Measurements from ENCODE around the gene GGTLC2. TPM values are rescaled to one million over a fixed set of nuclear protein-coding genes. Genes with fewer than 3 reads are reported as not detected.

GGTLC2 gene
- total RNA-seq, 3 donors from 2014 or later (not counting 1 experiment from before 2014, with no cell fraction given): not detected

DNA sequence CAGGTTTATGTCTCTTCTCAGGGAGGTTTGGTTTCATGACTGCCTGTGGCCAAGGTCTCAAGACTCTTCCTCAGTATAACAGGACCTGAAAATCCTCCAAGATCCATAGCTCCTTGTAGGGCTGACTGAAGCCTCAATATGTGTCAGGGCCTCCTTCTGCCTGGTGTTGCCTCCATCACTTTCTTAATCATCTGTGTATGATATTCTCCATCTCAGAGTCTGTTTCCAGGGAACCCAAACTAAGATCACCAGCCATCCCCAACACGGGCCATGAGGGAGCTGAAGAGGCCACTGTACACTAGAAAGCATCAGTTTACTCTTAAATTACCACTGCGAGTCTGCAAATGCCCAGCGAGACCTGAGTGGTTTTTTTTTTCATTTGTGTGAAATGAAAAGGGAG is 17.7 kb downstream of the GGTLC2 start:
- Mint-ChIP-seq H3K27ac (no peak overlapping the region), H3K27me3 (ENCODE audit: low read depth in 2 of 2) (peaks cover 3 to 7% of the 10 kb centered on the region in 2 donors), H3K36me3 (no peaks in the 10 kb centered on the region), H3K9me3 (no peaks in the 10 kb centered on the region), H3K4me1 (peaks cover 0 to 6% of the 10 kb centered on the region in 2 donors), H3K4me3 (no peak overlapping the region)
- ATAC-seq (no peak), DNase-seq (no peak)
- WGBS (ENCODE audit: insufficient coverage): 88% methylated on average over 1 of the region's 3 CpGs
- Histone ChIP-seq H3K27ac (ENCODE audit: low read length) (no peak overlapping the region), H3K4me3 (ENCODE audit: low read length) (no peak overlapping the region), H3K27me3 (ENCODE audit: control insufficient read depth, insufficient read depth, low read length) (no peaks in the 10 kb centered on the region), H3K9me3 (ENCODE audit: control insufficient read depth, insufficient read depth, low read length) (no peaks in the 10 kb centered on the region), H3K36me3 (ENCODE audit: control insufficient read depth, insufficient read depth, low read length) (no peaks in the 10 kb centered on the region), H3K4me1 (ENCODE audit: control insufficient read depth, insufficient read depth, low read length) (no peaks in the 10 kb centered on the region)
- intact Hi-C loops (cut with micrococcal nuclease): no loop called here
- TF ChIP-seq, protein P1, sequence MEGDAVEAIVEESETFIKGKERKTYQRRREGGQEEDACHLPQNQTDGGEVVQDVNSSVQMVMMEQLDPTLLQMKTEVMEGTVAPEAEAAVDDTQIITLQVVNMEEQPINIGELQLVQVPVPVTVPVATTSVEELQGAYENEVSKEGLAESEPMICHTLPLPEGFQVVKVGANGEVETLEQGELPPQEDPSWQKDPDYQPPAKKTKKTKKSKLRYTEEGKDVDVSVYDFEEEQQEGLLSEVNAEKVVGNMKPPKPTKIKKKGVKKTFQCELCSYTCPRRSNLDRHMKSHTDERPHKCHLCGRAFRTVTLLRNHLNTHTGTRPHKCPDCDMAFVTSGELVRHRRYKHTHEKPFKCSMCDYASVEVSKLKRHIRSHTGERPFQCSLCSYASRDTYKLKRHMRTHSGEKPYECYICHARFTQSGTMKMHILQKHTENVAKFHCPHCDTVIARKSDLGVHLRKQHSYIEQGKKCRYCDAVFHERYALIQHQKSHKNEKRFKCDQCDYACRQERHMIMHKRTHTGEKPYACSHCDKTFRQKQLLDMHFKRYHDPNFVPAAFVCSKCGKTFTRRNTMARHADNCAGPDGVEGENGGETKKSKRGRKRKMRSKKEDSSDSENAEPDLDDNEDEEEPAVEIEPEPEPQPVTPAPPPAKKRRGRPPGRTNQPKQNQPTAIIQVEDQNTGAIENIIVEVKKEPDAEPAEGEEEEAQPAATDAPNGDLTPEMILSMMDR (IDR thresholded peaks at IDR 0.05): no peak

DNA sequence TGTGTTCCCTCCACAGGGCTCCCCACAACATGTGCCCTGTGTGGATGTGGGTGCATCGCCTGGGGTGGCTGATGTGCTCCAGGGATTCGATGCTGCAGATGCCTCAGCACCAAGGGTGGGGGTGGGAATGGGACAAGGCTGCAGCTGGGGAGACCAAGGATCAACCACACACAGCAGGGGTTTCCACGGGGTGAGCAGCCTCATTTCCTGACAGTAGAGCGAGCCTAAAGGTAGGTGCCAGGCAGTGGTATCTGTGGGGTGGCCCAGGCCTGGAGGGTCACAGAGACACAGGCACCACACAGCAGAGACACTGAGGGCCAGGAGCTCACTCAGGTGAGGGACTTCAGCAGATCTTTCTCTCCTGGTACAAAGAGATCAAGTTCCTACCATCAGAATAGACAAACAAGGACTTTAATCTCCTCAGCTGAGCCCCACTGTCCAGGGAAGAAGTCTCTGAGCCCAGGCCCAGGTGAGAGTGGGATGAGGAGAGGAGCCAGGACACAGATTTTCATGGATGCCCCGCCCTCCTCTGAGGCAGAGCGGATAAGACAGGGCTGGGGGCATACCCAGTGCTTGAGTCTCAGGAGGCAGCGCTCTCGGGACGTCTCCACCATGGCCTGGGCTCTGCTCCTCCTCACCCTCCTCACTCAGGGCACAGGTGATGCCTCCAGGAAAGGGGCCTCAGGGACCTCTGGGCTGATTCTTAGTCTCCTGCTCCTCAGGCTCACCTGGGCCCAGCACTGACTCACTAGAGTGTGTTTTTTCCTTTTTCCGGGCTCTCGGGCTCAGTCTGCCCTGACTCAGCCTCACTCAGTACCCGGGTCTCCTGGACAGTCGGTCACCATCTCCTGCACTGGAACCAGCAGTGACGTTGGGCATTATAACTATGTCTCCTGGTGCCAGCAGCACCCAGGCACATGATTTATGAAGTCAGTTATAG is 19.7 kb downstream of the GGTLC2 start:
- Mint-ChIP-seq H3K4me1 (peaks cover 0 to 6% of the 10 kb centered on the region in 2 donors), H3K36me3 (no peaks in the 10 kb centered on the region), H3K27ac (no peak overlapping the region), H3K4me3 (no peak overlapping the region), H3K27me3 (ENCODE audit: low read depth in 2 of 2) (peaks cover 0 to 7% of the 10 kb centered on the region in 2 donors), H3K9me3 (no peaks in the 10 kb centered on the region)
- intact Hi-C loops (cut with micrococcal nuclease): no loop called here
- Histone ChIP-seq H3K9me3 (ENCODE audit: control insufficient read depth, insufficient read depth, low read length) (no peaks in the 10 kb centered on the region), H3K27ac (ENCODE audit: low read length) (no peak overlapping the region), H3K4me1 (ENCODE audit: control insufficient read depth, insufficient read depth, low read length) (peaks cover 11% of the 10 kb centered on the region), H3K36me3 (ENCODE audit: control insufficient read depth, insufficient read depth, low read length) (no peaks in the 10 kb centered on the region), H3K4me3 (ENCODE audit: low read length) (no peak overlapping the region), H3K27me3 (ENCODE audit: control insufficient read depth, insufficient read depth, low read length) (no peaks in the 10 kb centered on the region)
- no peak for ATAC-seq
- TF ChIP-seq, protein P1 (IDR thresholded peaks at IDR 0.05): no peak
- WGBS (ENCODE audit: insufficient coverage): 73% methylated on average over 14 of the region's 14 CpGs
- DNase-seq: no peak

DNA sequence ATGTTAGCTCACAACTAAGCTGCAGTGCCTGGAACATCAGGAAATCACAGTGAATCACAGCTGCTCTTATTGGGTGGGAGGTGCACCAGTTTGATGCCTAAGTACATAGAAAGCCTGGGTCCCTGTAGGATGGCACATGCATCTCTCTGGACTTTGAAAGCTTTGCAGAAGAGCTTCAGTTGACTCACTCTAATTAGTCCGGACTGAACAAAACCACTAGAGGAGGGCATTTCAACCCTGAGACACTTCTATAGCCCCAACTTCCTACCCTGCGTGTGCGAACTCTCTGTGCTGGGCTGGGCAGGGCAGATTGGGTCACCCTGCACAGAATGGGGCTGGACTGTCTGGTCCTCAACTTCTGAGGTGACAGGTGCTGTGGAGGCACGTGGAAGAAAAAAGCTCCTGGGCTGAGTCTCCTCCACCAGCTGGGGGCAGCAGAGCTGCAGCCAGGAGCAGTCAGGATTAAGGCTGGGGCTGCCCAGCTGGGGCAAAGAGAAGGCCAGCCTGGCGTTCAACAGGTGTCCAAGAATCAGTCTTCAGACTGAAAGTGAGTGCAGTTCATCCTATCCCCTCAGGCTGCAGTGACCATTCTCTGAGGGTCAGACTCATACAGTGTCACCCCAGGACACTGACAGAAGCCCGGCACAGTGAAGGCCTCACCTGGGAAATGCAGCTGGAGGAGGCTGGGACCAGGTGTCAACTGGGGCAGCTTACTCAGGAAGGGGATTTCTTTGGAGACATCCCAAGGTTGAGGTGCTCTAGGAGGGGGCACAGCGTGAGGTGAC is 22.1 kb downstream of the GGTLC2 start:
- no peaks in the 10 kb centered on the region for H3K9me3 ChIP-seq (ENCODE audit: control insufficient read depth, insufficient read depth, low read length)
- peak in 2 of 3 donors; percentile 65 to 66 for ATAC-seq
- Mint-ChIP-seq H3K36me3 (no peaks in the 10 kb centered on the region), H3K27me3 (ENCODE audit: low read depth in 2 of 2) (peaks cover 0 to 14% of the 10 kb centered on the region in 2 donors), H3K9me3 (no peaks in the 10 kb centered on the region), H3K27ac (no peak overlapping the region), H3K4me3 (no peak overlapping the region), H3K4me1 (peaks cover 21 to 27% of the 10 kb centered on the region in 2 donors)
- TF ChIP-seq, protein P1 (IDR thresholded peaks at IDR 0.05): peak; percentile 40
- no peaks in the 10 kb centered on the region for H3K27me3 ChIP-seq (ENCODE audit: control insufficient read depth, insufficient read depth, low read length)
- WGBS (ENCODE audit: insufficient coverage): 62% methylated on average over 7 of the region's 7 CpGs
- intact Hi-C loops (cut with micrococcal nuclease): no loop called here
- no peak overlapping the region for H3K27ac ChIP-seq (ENCODE audit: low read length)
- peak; percentile 22 to 38 for DNase-seq
- peaks cover 19% of the 10 kb centered on the region for H3K4me1 ChIP-seq (ENCODE audit: control insufficient read depth, insufficient read depth, low read length)
- H3K36me3 ChIP-seq (ENCODE audit: control insufficient read depth, insufficient read depth, low read length): no peaks in the 10 kb centered on the region
- no peak overlapping the region for H3K4me3 ChIP-seq (ENCODE audit: low read length)

All from natural killer cell (primary cell).